ENCODE measurements around the gene VAMP3.

DNA sequence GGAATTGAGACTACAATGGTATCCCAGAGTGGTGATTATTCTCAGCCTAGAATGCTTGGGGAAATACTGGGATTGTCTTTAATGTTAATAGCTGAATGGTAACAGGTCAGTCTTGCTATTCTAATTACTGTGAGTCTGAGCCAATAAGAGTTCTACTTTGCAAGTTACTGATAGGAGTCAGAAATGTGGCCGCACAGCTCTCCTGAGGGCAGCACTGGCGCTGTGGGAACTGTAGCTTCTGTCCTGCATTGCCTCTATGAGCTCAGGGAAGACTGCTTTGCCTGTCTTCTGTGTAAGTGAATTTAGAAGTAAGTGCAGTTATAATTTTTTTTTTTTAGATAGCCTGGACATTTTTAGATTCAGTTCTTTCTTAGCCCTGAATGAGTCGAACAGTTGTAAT lies 10.0 kb upstream of the VAMP3 start:
- TF ChIP-seq CTCF (IDR thresholded peaks at IDR 0.05), result no peak
- no peak for TF ChIP-seq POLR2AphosphoS5 (IDR thresholded peaks at IDR 0.05)
- no peak for TF ChIP-seq POLR2A (IDR thresholded peaks at IDR 0.05)

All from gastroesophageal sphincter (tissue), 3 donors.